Thymus (tissue), 2 donors: Measurements from ENCODE around the gene PSG1. TPM values are rescaled to one million over a fixed set of nuclear protein-coding genes. Genes with fewer than 3 reads are reported as not detected.

Experiments
- polyA plus RNA-seq: library from polyadenylated mRNA; stranded (reverse); fragments of 200-250 nt; gene quantifications from one replicate; pipeline ENCODE4 v1.2.3, GENCODE V29; 2013
- total RNA-seq: library from RNA; stranded (reverse); fragments of 120-200 nt; gene quantifications from one replicate; pipeline ENCODE4 v1.2.4, GENCODE V29; 2013
- donor health status: healthy.

PSG1 gene
- total and polyA plus RNA-seq, 2 donors: 0.05 to 0.09 TPM

Other genes with a start within 250 kb of the PSG1 start
- gene PSG3, start 139.2 kb downstream of the PSG1 start, total RNA-seq: 0.05 TPM
- 0.05 TPM for gene PSG3, start 139.2 kb downstream of the PSG1 start, polyA plus RNA-seq
- gene PSG8, start 114.0 kb downstream of the PSG1 start, total RNA-seq: not detected
- 0.02 TPM for gene PSG8, start 114.0 kb downstream of the PSG1 start, polyA plus RNA-seq
- gene PSG6, start 38.2 kb upstream of the PSG1 start, total RNA-seq: not detected
- gene PSG6, start 38.2 kb upstream of the PSG1 start, polyA plus RNA-seq: 0.11 TPM
- gene PSG7, start 57.5 kb upstream of the PSG1 start, total RNA-seq: not detected
- gene PSG7, start 57.5 kb upstream of the PSG1 start, polyA plus RNA-seq: 0.07 TPM
- gene PSG11, start 146.8 kb upstream of the PSG1 start, total RNA-seq: 0.05 TPM
- 0.07 TPM for gene PSG11, start 146.8 kb upstream of the PSG1 start, polyA plus RNA-seq
- gene PSG2, start 203.0 kb upstream of the PSG1 start, total RNA-seq: 0.05 TPM
- 0.05 TPM for gene PSG2, start 203.0 kb upstream of the PSG1 start, polyA plus RNA-seq